ES-I3 (cell line): ENCODE data around the gene DOP1A.

Experiments used
- H3K36me3 ChIP-seq: 2 replicates; pipeline ENCODE4 v1.6.1; 2013; ENCODE audit warnings: mild to moderate bottlenecking, low read length, control low read depth, moderate library complexity; ENCODE audit not compliant: insufficient read depth
- H3K4me1 ChIP-seq: 2 replicates; pipeline ENCODE4 v1.6.1; 2013; ENCODE audit warnings: mild to moderate bottlenecking, control low read depth, low read length; ENCODE audit not compliant: insufficient read depth
- H3K9ac ChIP-seq: 2 replicates; pipeline ENCODE4 v1.6.1; 2013; ENCODE audit warnings: low read depth, mild to moderate bottlenecking, low read length, moderate library complexity
- H3K9me3 ChIP-seq: 2 replicates; pipeline ENCODE4 v1.6.1; 2013; ENCODE audit warnings: mild to moderate bottlenecking, low read length, moderate library complexity; ENCODE audit not compliant: control insufficient read depth, insufficient read depth

Gene DOP1A

GRCh38 chr6:83152913-83153312 is 85.4 kb downstream of the DOP1A start:
- no peaks in the 10 kb centered on the region for H3K4me1 ChIP-seq
- H3K9ac ChIP-seq, result no peak overlapping the region
- no peaks in the 10 kb centered on the region for H3K9me3 ChIP-seq
- peaks cover 3% of the 10 kb centered on the region; the same call in 1 of the 2 replicates for H3K36me3 ChIP-seq

- no peaks in the 10 kb centered on the region for H3K9me3 ChIP-seq
- no peak overlapping the region for H3K9ac ChIP-seq
- H3K4me1 ChIP-seq, result no peaks in the 10 kb centered on the region
- H3K36me3 ChIP-seq, result peaks cover 3% of the 10 kb centered on the region; the same call in 1 of the 2 replicates
These were observed 86.5 kb downstream of the DOP1A start for GRCh38 chr6:83153883-83154521.

GRCh38 chr6:83155794-83156193 is 88.3 kb downstream of the DOP1A start:
- H3K36me3 ChIP-seq, result peaks cover 3% of the 10 kb centered on the region; the same call in 1 of the 2 replicates
- no peaks in the 10 kb centered on the region for H3K4me1 ChIP-seq
- no peak overlapping the region for H3K9ac ChIP-seq
- no peaks in the 10 kb centered on the region for H3K9me3 ChIP-seq

GRCh38 chr6:83160167-83160566 is 92.7 kb downstream of the DOP1A start:
- H3K4me1 ChIP-seq, result no peaks in the 10 kb centered on the region
- H3K9ac ChIP-seq, result no peak overlapping the region
- peaks cover 3% of the 10 kb centered on the region; the same call in 1 of the 2 replicates for H3K36me3 ChIP-seq
- H3K9me3 ChIP-seq, result no peaks in the 10 kb centered on the region

GRCh38 chr6:83167726-83168278 is 100.3 kb downstream of the DOP1A start:
- Histone ChIP-seq H3K9me3 (no peaks in the 10 kb centered on the region), H3K36me3 (peaks cover 33% of the 10 kb centered on the region)

GRCh38 chr6:83168556-83168955 is 101.1 kb downstream of the DOP1A start:
- no peaks in the 10 kb centered on the region for H3K9me3 ChIP-seq
- no peaks in the 10 kb centered on the region for H3K4me1 ChIP-seq
- H3K36me3 ChIP-seq, result peaks cover 35% of the 10 kb centered on the region
- no peak overlapping the region for H3K9ac ChIP-seq

More at GRCh38 chr6:83167726-83168278, 100.3 kb downstream of the DOP1A start:
- Histone ChIP-seq H3K9ac (no peak overlapping the region), H3K4me1 (no peaks in the 10 kb centered on the region)

GRCh38 chr6:83169106-83169505 is 101.6 kb downstream of the DOP1A start:
- H3K36me3 ChIP-seq, result peaks cover 36% of the 10 kb centered on the region
- H3K9me3 ChIP-seq, result no peaks in the 10 kb centered on the region
- no peaks in the 10 kb centered on the region for H3K4me1 ChIP-seq
- H3K9ac ChIP-seq, result no peak overlapping the region

GRCh38 chr6:83169511-83169910 is 102.0 kb downstream of the DOP1A start:
- Histone ChIP-seq H3K9ac (no peak overlapping the region), H3K36me3 (peaks cover 38% of the 10 kb centered on the region), H3K9me3 (no peaks in the 10 kb centered on the region), H3K4me1 (no peaks in the 10 kb centered on the region)

GRCh38 chr6:83176246-83176645 is 108.8 kb downstream of the DOP1A start:
- no peaks in the 10 kb centered on the region for H3K9me3 ChIP-seq
- 0 out of 2 replicates have a peak, but pooled peaks cover under 1% of the 10 kb centered on the region for H3K4me1 ChIP-seq
- peaks cover 32% of the 10 kb centered on the region for H3K36me3 ChIP-seq
- H3K9ac ChIP-seq, result no peak overlapping the region

- 0 out of 2 replicates have a peak, but pooled peaks cover 3% of the 10 kb centered on the region for H3K4me1 ChIP-seq
- peaks cover 31% of the 10 kb centered on the region for H3K36me3 ChIP-seq
These were observed 113.0 kb downstream of the DOP1A start for GRCh38 chr6:83180426-83180950.

GRCh38 chr6:83182114-83182513 is 114.6 kb downstream of the DOP1A start:
- 0 out of 2 replicates have a peak, but pooled peaks cover 3% of the 10 kb centered on the region for H3K4me1 ChIP-seq
- peaks cover 28% of the 10 kb centered on the region for H3K36me3 ChIP-seq
- no peak overlapping the region for H3K9ac ChIP-seq
- H3K9me3 ChIP-seq, result no peaks in the 10 kb centered on the region

More at GRCh38 chr6:83180426-83180950, 113.0 kb downstream of the DOP1A start:
- H3K9ac ChIP-seq, result no peak overlapping the region
- no peaks in the 10 kb centered on the region for H3K9me3 ChIP-seq

- H3K9ac ChIP-seq, result no peak overlapping the region
- H3K36me3 ChIP-seq, result peaks cover 29% of the 10 kb centered on the region
- 0 out of 2 replicates have a peak, but pooled peaks cover 3% of the 10 kb centered on the region for H3K4me1 ChIP-seq
- H3K9me3 ChIP-seq, result no peaks in the 10 kb centered on the region
These were observed 115.8 kb downstream of the DOP1A start for GRCh38 chr6:83183082-83183828.

GRCh38 chr6:83185096-83185495 is 117.6 kb downstream of the DOP1A start:
- Histone ChIP-seq H3K36me3 (peaks cover 30% of the 10 kb centered on the region), H3K9me3 (no peaks in the 10 kb centered on the region), H3K9ac (no peak overlapping the region), H3K4me1 (0 out of 2 replicates have a peak, but pooled peaks cover 3% of the 10 kb centered on the region)

GRCh38 chr6:83188501-83188900 is 121.0 kb downstream of the DOP1A start:
- Histone ChIP-seq H3K4me1 (no peaks in the 10 kb centered on the region), H3K9ac (no peak overlapping the region), H3K9me3 (no peaks in the 10 kb centered on the region), H3K36me3 (peaks cover 11% of the 10 kb centered on the region)
